Suprapubic skin (tissue), 4 donors: Measurements from ENCODE around the gene NSF. TPM values are rescaled to one million over a fixed set of nuclear protein-coding genes. Genes with fewer than 3 reads are reported as not detected.
A peak's percentile ranks its signal among the peaks of the same experiment; 100 is the strongest.

Experiments used
- DNase-seq, 2 donors: peaks; one replicate each; pipeline ENCODE4 v3.0.0-alpha.2; 2019; ENCODE audit warnings: low spot score in 2 of 2
- H3K27ac ChIP-seq: fragments of 200-600 bp; sonication (generic); one replicate; pipeline ENCODE4 v1.5.1; 2019
- H3K27me3 ChIP-seq: fragments of 200-600 bp; sonication (generic); one replicate; pipeline ENCODE4 v1.5.1; 2019
- H3K36me3 ChIP-seq: fragments of 200-600 bp; sonication (generic); one replicate; pipeline ENCODE4 v1.5.1; 2019
- H3K4me1 ChIP-seq: fragments of 200-600 bp; sonication (generic); one replicate; pipeline ENCODE4 v1.5.1; 2019
- H3K4me3 ChIP-seq: fragments of 200-600 bp; sonication (generic); one replicate; pipeline ENCODE4 v1.5.1; 2019; ENCODE audit warnings: mild to moderate bottlenecking
- H3K9me3 ChIP-seq: fragments of 200-600 bp; sonication (generic); one replicate; pipeline ENCODE4 v1.5.1; 2019
- CTCF ChIP-seq, 2 donors: fragments of 200-600 bp in 1 of 2; fragments of 450-650 bp in 1 of 2; sonication (generic) in 1 of 2; IDR thresholded peaks; one replicate each; pipeline ENCODE4 v1.5.1; 2016 to 2019; ENCODE audit warnings: antibody characterized with exemption in 2 of 2, mild to moderate bottlenecking in 1 of 2, moderate library complexity in 1 of 2
- EP300 ChIP-seq: sonication (generic); formaldehyde crosslinking; IDR thresholded peaks from one replicate; pipeline ENCODE4 v1.6.1; 2017; ENCODE audit warnings: antibody characterized with exemption
- POLR2A ChIP-seq, 2 donors: fragments of 450-650 bp; IDR thresholded peaks; one replicate each; pipeline ENCODE4 v1.6.1; 2017; ENCODE audit warnings: antibody characterized with exemption in 2 of 2, mild to moderate bottlenecking in 2 of 2, moderate library complexity in 2 of 2
- POLR2AphosphoS5 ChIP-seq, 3 donors: sonication (generic); formaldehyde crosslinking; IDR thresholded peaks; one replicate each; pipeline ENCODE4 v1.6.1; 2017; ENCODE audit warnings: antibody characterized with exemption in 3 of 3
- WGBS: methylation state at CpG from one replicate; pipeline ENCODE4 v1.1.5; 2018; 5-methylcytosine and 5-hydroxymethylcytosine counted together
- total RNA-seq, 4 donors: library from RNA; depleted of rRNA; stranded (reverse); fragments of >200 nt; gene quantifications; one replicate each; pipeline ENCODE4 v1.1.0, GENCODE V29; 2016

The NSF gene
- total RNA-seq, 4 donors from 2014 or later: 20.3 to 41.9 (median 29.0) TPM

GRCh38 chr17:46771561-46772474 lies 181.3 kb downstream of the NSF start:
- H3K9me3 ChIP-seq: no peaks in the 10 kb centered on the region
- DNase-seq: peak in 1 of 2 donors; percentile 66
- H3K27me3 ChIP-seq: no peaks in the 10 kb centered on the region
- peak overlapping the region; percentile 64 for H3K4me3 ChIP-seq
- peaks cover 28% of the 10 kb centered on the region for H3K4me1 ChIP-seq
- TF ChIP-seq POLR2AphosphoS5 (IDR thresholded peaks at IDR 0.05) (no peak), POLR2A (IDR thresholded peaks at IDR 0.05) (no peak), EP300 (no peak), CTCF (IDR thresholded peaks at IDR 0.05) (no peak)
- no peaks in the 10 kb centered on the region for H3K36me3 ChIP-seq
- peak overlapping the region; percentile 58 for H3K27ac ChIP-seq
- 2% methylated on average over 23 of the region's 135 CpGs for WGBS

GRCh38 chr17:46772475-46773220 lies 182.2 kb downstream of the NSF start:
- Histone ChIP-seq H3K9me3 (no peaks in the 10 kb centered on the region), H3K36me3 (no peaks in the 10 kb centered on the region), H3K4me1 (peaks cover 28% of the 10 kb centered on the region), H3K27me3 (no peaks in the 10 kb centered on the region), H3K27ac (no peak overlapping the region), H3K4me3 (peak overlapping the region; percentile 64)
- TF ChIP-seq CTCF (IDR thresholded peaks at IDR 0.05) (no peak), POLR2A (IDR thresholded peaks at IDR 0.05) (no peak), POLR2AphosphoS5 (IDR thresholded peaks at IDR 0.05) (no peak), EP300 (no peak)
- 22% methylated on average over 14 of the region's 16 CpGs for WGBS
- no peak for DNase-seq

GRCh38 chr17:46773221-46773605 lies 182.7 kb downstream of the NSF start:
- peak in 1 of 2 donors; percentile 55 for DNase-seq
- TF ChIP-seq POLR2AphosphoS5 (IDR thresholded peaks at IDR 0.05): no peak
- no peak for TF ChIP-seq POLR2A (IDR thresholded peaks at IDR 0.05)
- TF ChIP-seq EP300: no peak
- no peak for TF ChIP-seq CTCF (IDR thresholded peaks at IDR 0.05)
- H3K36me3 ChIP-seq: no peaks in the 10 kb centered on the region
- H3K4me3 ChIP-seq: no peak overlapping the region
- H3K9me3 ChIP-seq: no peaks in the 10 kb centered on the region
- 82% methylated on average over 5 of the region's 6 CpGs for WGBS
- no peak overlapping the region for H3K27ac ChIP-seq
- peaks cover 28% of the 10 kb centered on the region for H3K4me1 ChIP-seq
- no peaks in the 10 kb centered on the region for H3K27me3 ChIP-seq

GRCh38 chr17:46773676-46774075 lies 183.2 kb downstream of the NSF start:
- DNase-seq: peak in 1 of 2 donors; percentile 55
- no peaks in the 10 kb centered on the region for H3K36me3 ChIP-seq
- no peak overlapping the region for H3K27ac ChIP-seq
- TF ChIP-seq EP300 (no peak), POLR2A (IDR thresholded peaks at IDR 0.05) (no peak), POLR2AphosphoS5 (IDR thresholded peaks at IDR 0.05) (no peak), CTCF (IDR thresholded peaks at IDR 0.05) (no peak)
- 91% methylated on average over 7 of the region's 15 CpGs for WGBS
- no peak overlapping the region for H3K4me3 ChIP-seq
- H3K4me1 ChIP-seq: peaks cover 28% of the 10 kb centered on the region
- no peaks in the 10 kb centered on the region for H3K27me3 ChIP-seq
- no peaks in the 10 kb centered on the region for H3K9me3 ChIP-seq
